Measurements from ENCODE around the gene ASPSCR1. TPM values are rescaled to one million over a fixed set of nuclear protein-coding genes. Genes with fewer than 3 reads are reported as not detected.

ASPSCR1 gene
- total RNA-seq, 2 experiments from 2014 or later: 33.6 to 34.8 TPM

DNA sequence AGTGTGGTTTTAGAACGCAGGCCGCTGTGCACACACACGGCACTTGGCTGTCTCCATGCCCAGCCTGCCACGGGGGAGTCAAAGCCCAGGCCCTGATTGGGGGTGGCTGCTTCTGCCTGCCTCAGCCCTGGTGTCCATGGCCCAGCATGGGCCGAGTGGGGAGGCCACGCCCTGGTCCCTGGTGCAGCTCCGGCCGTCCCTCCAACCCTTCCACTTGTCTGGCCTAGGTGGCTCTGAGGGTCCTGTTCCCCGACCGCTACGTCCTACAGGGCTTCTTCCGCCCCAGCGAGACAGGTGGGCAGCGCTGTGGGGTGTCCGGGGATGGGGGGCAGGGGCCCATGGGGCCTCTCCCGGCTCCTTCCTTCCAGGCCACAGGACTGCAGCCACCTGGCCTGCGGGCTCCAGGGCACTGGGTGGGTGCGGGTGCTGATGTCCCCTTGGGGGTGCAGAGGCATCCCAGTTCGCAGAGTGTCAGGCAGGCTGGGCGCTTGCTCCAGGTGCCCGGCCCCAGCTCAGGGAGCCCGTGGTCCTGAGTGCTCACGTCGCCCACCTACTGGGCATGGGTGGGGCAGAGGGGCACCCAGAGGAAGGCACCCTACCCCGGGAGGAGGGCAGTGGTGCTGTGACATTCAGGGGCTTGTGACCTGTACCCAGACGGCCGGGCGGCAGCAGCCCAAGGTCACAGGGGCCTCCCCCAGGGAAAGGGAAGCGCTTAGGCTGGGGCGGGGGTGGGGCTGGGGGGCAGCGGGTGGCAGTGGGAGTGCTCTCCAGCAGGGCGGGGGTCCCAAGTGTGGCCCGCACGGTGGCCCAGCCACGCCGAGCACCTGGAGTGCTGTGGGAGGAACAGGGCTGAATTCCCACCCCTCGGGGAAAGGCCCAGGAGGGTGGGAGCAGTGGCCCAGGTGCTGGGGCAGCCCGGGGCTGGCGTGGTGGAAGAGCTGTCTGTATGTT is 33.4 kb downstream of the ASPSCR1 start:
- no peaks in the 10 kb centered on the region for H3K27me3 Mint-ChIP-seq (ENCODE audit: low read depth)
- no peak overlapping the region for H3K4me3 Mint-ChIP-seq
- CTCF ChIA-PET: no interaction called here
- no peak overlapping the region for H3K27ac Mint-ChIP-seq
- DNase-seq: no peak
- no peaks in the 10 kb centered on the region for H3K36me3 Mint-ChIP-seq (ENCODE audit: low read depth)
- no peaks in the 10 kb centered on the region for H3K9me3 Mint-ChIP-seq
- intact Hi-C loops (cut with micrococcal nuclease): no loop called here
- H3K4me1 Mint-ChIP-seq (ENCODE audit: low read depth): no peaks in the 10 kb centered on the region

DNA sequence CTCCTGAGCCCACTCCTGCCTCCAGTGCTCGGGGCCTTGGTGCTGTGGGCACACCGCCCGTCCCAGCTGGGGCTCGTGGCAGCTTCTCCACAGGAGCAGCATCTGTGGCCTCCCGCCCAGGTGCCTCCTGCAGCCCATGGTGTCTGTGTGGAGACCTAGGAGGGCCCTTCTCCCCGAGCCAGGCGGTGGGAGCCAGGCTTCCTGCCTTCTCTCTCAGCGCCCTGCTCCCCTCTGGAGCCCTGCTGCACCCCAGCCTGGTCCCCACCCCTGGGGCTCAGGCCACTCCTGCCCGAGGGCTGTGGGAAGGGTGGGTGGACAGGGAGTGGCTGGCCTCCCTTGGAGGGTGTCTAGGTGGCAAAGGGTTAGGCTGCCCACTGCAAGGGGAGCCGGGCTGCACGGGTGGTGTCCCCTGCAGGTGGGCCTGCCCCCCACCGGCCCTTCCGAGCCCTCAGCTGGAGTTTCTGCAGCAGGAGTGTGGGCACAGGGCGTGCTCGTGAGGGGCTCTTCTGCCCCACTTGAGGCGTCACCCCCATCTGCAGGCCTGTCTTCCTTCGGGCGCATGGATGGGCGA is 34.3 kb downstream of the ASPSCR1 start:
- H3K4me1 Mint-ChIP-seq (ENCODE audit: low read depth): no peaks in the 10 kb centered on the region
- intact Hi-C loops (cut with micrococcal nuclease): no loop called here
- H3K27me3 Mint-ChIP-seq (ENCODE audit: low read depth): no peaks in the 10 kb centered on the region
- no peak for DNase-seq
- H3K36me3 Mint-ChIP-seq (ENCODE audit: low read depth): no peaks in the 10 kb centered on the region
- CTCF ChIA-PET: interaction anchor here (0.9 kb wide), 1 partner anchor 18 kb away, joined by 5 read pairs; no protein-coding TSS in a partner anchor
- H3K27ac Mint-ChIP-seq: no peak overlapping the region
- no peak overlapping the region for H3K4me3 Mint-ChIP-seq
- H3K9me3 Mint-ChIP-seq: no peaks in the 10 kb centered on the region

DNA sequence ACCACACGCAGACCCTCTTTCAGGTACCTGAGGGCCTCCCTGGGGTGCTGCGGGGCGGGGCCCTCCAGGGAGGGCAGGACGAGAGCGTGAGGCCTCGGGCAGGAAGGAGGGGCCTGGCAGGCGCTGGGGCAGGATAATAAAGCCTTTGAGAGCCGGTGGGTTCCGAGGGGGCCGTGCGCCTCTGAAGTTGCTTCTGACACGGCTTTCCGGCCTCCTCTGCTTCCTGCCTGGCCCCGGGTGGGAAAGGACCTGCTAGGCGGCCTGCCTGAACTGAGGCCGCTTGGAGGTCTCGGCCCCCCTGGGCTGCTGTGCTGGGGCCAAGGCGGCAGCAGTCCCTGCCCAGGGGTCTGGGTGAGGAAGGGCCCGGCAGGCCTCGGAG is 34.8 kb downstream of the ASPSCR1 start:
- no peaks in the 10 kb centered on the region for H3K36me3 Mint-ChIP-seq (ENCODE audit: low read depth)
- H3K4me1 Mint-ChIP-seq (ENCODE audit: low read depth): no peaks in the 10 kb centered on the region
- no peaks in the 10 kb centered on the region for H3K27me3 Mint-ChIP-seq (ENCODE audit: low read depth)
- no peak for DNase-seq
- CTCF ChIA-PET: interaction anchor here (0.6 to 0.9 kb wide), 2 partner anchors 10 to 17 kb away, joined by 5 to 6 read pairs; no protein-coding TSS in a partner anchor
- intact Hi-C loops (cut with micrococcal nuclease): no loop called here
- no peak overlapping the region for H3K4me3 Mint-ChIP-seq
- H3K27ac Mint-ChIP-seq: no peak overlapping the region
- no peaks in the 10 kb centered on the region for H3K9me3 Mint-ChIP-seq

DNA sequence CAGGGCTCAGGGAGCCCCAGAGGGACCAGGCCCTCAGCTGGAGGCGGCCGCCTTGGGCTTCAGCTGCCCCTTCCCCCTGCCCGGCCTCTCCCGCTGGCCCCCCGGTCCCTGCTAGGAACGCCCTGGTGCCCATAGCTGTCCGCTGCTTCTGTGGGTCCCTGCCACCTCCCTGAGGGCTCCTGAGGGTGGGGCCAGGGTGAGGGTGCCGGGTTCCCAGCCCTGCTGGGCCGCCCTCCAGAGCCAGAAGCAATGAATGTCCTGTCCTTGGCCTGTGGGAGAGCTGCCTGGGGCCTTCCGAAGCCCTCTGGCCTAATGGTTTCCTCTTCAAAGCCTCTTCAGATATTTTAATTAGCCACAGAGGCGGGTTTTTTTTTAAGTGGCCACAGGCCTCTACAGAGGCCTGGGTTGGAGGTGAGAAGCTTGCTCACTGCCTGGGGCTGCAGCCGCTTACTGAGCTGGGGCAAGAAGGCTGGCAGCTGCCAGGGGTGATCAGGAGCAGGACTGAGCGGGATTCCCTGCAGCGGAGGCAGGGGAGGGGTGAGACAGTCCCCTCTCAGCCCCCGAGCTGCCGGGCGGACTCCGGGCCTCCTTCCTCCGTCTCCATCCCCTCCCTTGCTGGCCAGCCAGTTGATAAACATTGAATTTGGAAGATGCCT is 35.3 kb downstream of the ASPSCR1 start:
- H3K27ac Mint-ChIP-seq: no peak overlapping the region

DNA sequence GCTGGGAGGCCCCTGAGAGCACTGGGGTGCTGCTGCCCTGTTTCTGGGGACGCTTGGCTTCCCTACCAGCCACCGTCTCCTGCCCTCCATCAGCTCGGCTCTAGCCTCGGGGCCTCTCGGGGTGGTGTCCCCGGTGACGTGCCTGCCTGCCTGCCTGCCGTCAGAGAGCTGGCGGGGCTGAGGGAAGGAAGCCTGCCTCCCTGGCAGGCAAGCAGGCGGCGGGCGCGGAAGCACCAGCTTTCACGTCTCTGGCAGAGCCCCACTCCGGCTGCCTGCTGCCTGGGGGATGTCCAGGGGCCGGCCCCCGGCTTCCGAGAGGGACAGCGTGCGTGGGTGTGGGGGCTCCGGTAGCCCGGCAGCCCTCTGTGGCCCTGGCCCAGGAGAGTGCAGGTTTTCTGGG is 35.9 kb downstream of the ASPSCR1 start:
- Mint-ChIP-seq H3K27me3 (ENCODE audit: low read depth) (no peaks in the 10 kb centered on the region), H3K4me1 (ENCODE audit: low read depth) (no peaks in the 10 kb centered on the region), H3K36me3 (ENCODE audit: low read depth) (no peaks in the 10 kb centered on the region)

More for the DNA sequence above, 35.3 kb downstream of the ASPSCR1 start:
- DNase-seq: no peak
- H3K9me3 Mint-ChIP-seq: no peaks in the 10 kb centered on the region
- H3K27me3 Mint-ChIP-seq (ENCODE audit: low read depth): no peaks in the 10 kb centered on the region
- intact Hi-C loops (cut with micrococcal nuclease): no loop called here
- H3K36me3 Mint-ChIP-seq (ENCODE audit: low read depth): no peaks in the 10 kb centered on the region
- CTCF ChIA-PET: interaction anchor here (0.6 to 1.3 kb wide), 4 partner anchors 9 to 17 kb away, joined by 3 to 6 read pairs (median 4); partner anchors contain the start of gene CENPX
- H3K4me1 Mint-ChIP-seq (ENCODE audit: low read depth): no peaks in the 10 kb centered on the region
- H3K4me3 Mint-ChIP-seq: no peak overlapping the region

DNA sequence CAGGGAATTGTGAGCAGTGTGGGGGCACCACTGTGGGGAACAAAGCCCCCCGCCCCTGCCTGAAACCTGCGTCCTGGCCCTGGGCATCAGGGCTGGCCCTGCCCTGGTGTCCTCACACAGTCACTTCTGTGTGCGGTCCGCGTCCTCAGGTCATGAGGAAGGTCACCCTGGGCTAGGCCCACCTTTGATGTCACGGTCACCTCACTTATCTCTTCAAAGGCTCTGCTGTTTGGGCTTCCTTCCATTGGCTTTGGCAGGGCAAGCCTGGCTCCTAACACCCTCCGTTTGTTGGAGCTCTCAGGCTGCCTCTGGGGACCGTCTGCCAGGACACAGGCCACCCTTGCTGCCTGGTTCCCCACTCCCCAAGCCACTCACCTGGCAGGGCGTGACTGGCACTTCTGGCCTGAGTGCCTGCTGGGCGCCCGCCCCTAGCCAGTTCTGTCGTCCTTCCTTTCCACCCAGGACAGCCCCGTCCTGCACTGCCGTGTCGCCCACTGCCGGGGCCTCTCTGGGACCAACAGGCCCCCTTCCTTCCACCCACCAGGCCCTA is 36.4 kb downstream of the ASPSCR1 start:
- Mint-ChIP-seq H3K27me3 (ENCODE audit: low read depth) (no peaks in the 10 kb centered on the region), H3K9me3 (no peaks in the 10 kb centered on the region), H3K4me3 (no peak overlapping the region), H3K27ac (no peak overlapping the region), H3K36me3 (ENCODE audit: low read depth) (peaks cover 3% of the 10 kb centered on the region), H3K4me1 (ENCODE audit: low read depth) (no peaks in the 10 kb centered on the region)
- intact Hi-C loops (cut with micrococcal nuclease): no loop called here
- CTCF ChIA-PET: interaction anchor here (1.2 to 1.3 kb wide), 2 partner anchors 8 to 10 kb away, joined by 3 read pairs; partner anchors contain the start of gene CENPX
- DNase-seq: no peak

More for the DNA sequence above, 35.9 kb downstream of the ASPSCR1 start:
- intact Hi-C loops (cut with micrococcal nuclease): no loop called here
- H3K4me3 Mint-ChIP-seq: no peak overlapping the region
- CTCF ChIA-PET: interaction anchor here (1.2 to 1.3 kb wide), 2 partner anchors 9 to 10 kb away, joined by 3 read pairs; partner anchors contain the start of gene CENPX
- no peaks in the 10 kb centered on the region for H3K9me3 Mint-ChIP-seq
- DNase-seq: no peak
- H3K27ac Mint-ChIP-seq: no peak overlapping the region

DNA sequence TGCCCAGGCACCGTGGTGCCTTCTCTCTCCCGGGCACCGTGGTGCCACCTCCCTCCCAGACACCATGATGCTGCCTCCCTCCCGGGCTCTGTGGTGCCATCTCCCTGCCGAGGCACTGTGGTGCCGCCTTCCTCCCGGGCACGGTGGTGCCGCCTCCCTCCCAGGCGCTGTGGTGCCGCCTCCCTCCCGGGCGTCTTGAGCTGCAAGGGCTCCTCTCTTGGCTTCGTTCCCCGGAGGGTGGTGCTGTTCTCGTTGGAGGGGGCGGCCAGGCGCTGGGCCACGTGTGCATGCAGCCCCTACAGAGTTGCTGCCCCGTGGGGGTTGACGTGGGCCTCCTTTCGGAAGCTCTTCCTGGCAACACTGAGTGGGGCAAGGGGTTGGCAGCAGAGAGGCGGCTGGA is 37.0 kb downstream of the ASPSCR1 start:
- no peaks in the 10 kb centered on the region for H3K4me1 Mint-ChIP-seq (ENCODE audit: low read depth)
- CTCF ChIA-PET: no interaction called here

DNA sequence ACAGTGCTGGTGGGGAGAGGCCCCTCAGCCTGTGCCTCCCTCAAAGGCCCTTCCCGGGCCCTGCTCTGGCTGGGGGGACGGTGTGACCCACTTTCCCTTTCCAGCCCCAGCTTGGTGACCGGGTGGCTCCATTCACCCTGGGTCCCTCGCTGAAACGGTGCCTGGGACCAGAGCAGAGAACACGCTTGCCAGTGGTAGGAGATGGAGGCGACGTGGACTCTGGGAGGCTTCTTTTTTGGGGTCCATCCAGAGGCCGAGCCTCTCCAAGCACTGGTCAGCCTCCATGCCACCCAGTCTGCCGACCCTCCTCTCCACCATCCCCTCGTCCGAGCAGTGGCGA is 37.5 kb downstream of the ASPSCR1 start:
- DNase-seq: no peak
- Mint-ChIP-seq H3K27ac (no peak overlapping the region), H3K27me3 (ENCODE audit: low read depth) (no peaks in the 10 kb centered on the region), H3K9me3 (no peaks in the 10 kb centered on the region), H3K4me3 (no peak overlapping the region), H3K4me1 (ENCODE audit: low read depth) (no peaks in the 10 kb centered on the region), H3K36me3 (ENCODE audit: low read depth) (peaks cover 5% of the 10 kb centered on the region)
- intact Hi-C loops (cut with micrococcal nuclease): no loop called here
- CTCF ChIA-PET: no interaction called here

More for the DNA sequence above, 37.0 kb downstream of the ASPSCR1 start:
- DNase-seq: no peak
- peaks cover 5% of the 10 kb centered on the region for H3K36me3 Mint-ChIP-seq (ENCODE audit: low read depth)
- H3K27ac Mint-ChIP-seq: no peak overlapping the region
- no peaks in the 10 kb centered on the region for H3K9me3 Mint-ChIP-seq
- H3K27me3 Mint-ChIP-seq (ENCODE audit: low read depth): no peaks in the 10 kb centered on the region
- H3K4me3 Mint-ChIP-seq: no peak overlapping the region
- intact Hi-C loops (cut with micrococcal nuclease): no loop called here

DNA sequence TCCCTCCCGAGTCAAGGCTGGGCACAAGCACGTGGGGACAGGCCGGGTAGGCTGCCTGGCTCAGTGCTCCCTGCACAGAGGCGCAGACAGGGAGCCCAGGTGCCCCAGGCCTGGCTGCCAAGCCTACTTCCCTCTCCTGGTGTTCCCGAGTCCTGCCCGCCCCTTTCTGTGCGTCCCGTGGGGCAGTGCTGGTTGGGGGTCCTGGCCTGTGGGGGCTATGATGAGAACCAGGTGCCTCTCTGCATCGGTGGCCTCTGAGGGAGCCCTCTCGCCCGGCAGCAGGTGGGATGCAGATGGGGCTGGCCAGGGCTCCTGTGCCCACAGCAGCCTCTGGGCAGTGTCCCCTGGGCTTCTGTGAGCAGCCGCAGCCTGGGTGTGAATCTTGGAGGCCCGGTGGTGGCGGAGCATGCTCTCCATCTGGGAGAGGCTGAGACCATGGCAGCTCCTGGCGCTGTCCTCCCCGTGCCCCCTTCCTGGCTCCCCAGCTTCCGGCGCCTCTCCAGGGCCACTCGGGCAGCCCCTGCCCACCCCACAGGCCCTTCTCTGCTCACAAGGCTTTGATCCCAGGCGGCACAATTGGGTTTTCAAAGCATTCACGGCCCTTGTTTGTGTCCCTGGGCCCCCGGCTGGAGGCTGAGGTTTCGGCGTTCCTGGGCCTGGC is 38.0 kb downstream of the ASPSCR1 start:
- Mint-ChIP-seq H3K27me3 (ENCODE audit: low read depth) (no peaks in the 10 kb centered on the region), H3K4me3 (no peak overlapping the region), H3K9me3 (no peaks in the 10 kb centered on the region), H3K27ac (no peak overlapping the region), H3K4me1 (ENCODE audit: low read depth) (peaks cover 3% of the 10 kb centered on the region), H3K36me3 (ENCODE audit: low read depth) (peaks cover 5% of the 10 kb centered on the region)
- no peak for DNase-seq
- intact Hi-C loops (cut with micrococcal nuclease): no loop called here
- CTCF ChIA-PET: no interaction called here

DNA sequence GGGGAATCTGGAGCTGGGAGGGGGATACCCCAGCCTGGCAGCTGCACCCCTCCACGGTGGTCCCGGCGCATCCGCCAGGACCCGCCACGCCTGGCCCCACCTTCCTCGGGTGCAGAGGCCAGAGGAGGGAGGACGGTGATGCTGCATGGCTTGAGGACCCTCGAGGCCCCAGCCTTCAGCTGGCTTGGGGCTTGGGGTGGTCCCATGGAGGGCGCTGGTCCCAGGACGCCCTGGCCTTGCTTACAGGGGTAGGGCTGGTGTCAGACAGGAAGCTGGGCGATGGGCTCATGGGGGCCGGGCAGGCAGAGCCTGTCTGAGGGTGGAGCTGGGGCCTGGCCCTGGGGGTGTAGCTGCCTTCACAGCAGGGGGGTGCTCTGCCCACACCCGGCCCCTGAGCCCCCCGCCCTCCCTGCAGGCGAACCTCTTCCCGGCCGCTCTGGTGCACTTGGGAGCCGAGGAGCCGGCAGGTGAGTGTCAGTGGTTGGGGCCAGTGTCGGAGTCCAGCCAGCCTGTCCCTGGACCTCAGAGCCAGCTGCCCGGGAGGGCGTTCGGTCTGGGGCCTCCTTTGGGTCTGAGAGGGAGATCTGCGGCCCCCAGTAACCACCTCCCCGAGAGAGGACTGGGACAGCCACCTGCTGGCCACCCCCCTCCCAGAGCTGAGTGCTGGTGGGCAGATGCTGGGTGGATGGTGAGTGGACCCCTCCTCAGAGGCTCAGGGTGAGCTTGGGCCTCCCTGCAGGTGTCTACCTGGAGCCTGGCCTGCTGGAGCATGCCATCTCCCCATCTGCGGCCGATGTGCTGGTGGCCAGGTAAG is 38.8 kb downstream of the ASPSCR1 start:
- no peak for DNase-seq
- CTCF ChIA-PET: no interaction called here
- Mint-ChIP-seq H3K9me3 (no peaks in the 10 kb centered on the region), H3K4me1 (ENCODE audit: low read depth) (peaks cover 10% of the 10 kb centered on the region), H3K27ac (no peak overlapping the region), H3K36me3 (ENCODE audit: low read depth) (peaks cover 5% of the 10 kb centered on the region), H3K27me3 (ENCODE audit: low read depth) (no peaks in the 10 kb centered on the region), H3K4me3 (no peak overlapping the region)
- intact Hi-C loops (cut with micrococcal nuclease): no loop called here

DNA sequence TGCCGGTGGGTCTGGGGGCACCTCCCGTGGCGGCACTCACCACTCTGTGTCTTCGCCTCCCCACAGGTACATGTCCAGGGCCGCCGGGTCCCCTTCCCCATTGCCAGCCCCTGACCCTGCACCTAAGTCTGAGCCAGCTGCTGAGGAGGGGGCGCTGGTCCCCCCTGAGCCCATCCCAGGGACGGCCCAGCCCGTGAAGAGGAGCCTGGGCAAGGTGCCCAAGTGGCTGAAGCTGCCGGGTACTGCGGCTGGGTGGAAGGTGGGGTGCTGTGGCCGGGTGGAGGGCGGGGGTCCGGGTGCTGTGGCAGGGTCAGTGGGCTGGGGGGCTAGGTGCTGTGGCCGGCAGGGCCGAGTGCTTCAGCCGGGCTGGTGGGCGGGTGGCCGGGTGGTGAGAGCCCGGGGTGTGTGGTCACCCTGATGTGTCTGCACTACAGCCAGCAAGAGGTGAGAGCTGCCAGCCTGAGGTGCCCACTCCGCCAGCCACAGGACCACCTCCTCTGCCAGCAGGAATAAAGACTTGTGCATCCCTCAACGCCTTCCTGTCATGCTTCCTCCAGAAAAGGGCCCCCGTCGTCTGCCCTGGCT is 39.5 kb downstream of the ASPSCR1 start:
- H3K4me3 Mint-ChIP-seq: no peak overlapping the region
- peaks cover 16% of the 10 kb centered on the region for H3K4me1 Mint-ChIP-seq (ENCODE audit: low read depth)
- no peaks in the 10 kb centered on the region for H3K9me3 Mint-ChIP-seq
- H3K36me3 Mint-ChIP-seq (ENCODE audit: low read depth): peaks cover 10% of the 10 kb centered on the region
- CTCF ChIA-PET: interaction anchor here (1.0 kb wide), 1 partner anchor 57 kb away, joined by 4 read pairs; no protein-coding TSS in a partner anchor
- no peak for DNase-seq
- intact Hi-C loops (cut with micrococcal nuclease): no loop called here
- no peaks in the 10 kb centered on the region for H3K27me3 Mint-ChIP-seq (ENCODE audit: low read depth)
- no peak overlapping the region for H3K27ac Mint-ChIP-seq

Data from activated naive CD4-positive, alpha-beta T cell treated with anti-CD3 and anti-CD28 coated beads for 36 hours (primary cell).